HG02981 (cell line): ENCODE measurements around the gene ZBTB7C.
"Not testable (repeated sequence)": the region's sequence is repeated elsewhere in the genome, so short reads cannot be mapped to it uniquely, and the experiment has no call there.

Experiments
- ATAC-seq: cut with Tn5 transposase; IDR thresholded peaks from one replicate; pipeline ENCODE4 v1.9.1; 2021; ENCODE audit warnings: mild to moderate bottlenecking, moderate library complexity; ENCODE audit not compliant: unreplicated experiment

Gene ZBTB7C

GRCh38 chr18:48408727-48409590 lies at the start of gene ZBTB7C:
ZBTB7C (minus strand) TSS chr18:48409383.
- ATAC-seq, result no peak

- ATAC-seq, result no peak
These were observed 47.7 kb upstream of the ZBTB7C start for GRCh38 chr18:48456838-48457237.

- no peak for ATAC-seq
These were observed 46.6 kb upstream of the ZBTB7C start for GRCh38 chr18:48455555-48456478.

- no peak for ATAC-seq
These were observed 45.1 kb upstream of the ZBTB7C start for GRCh38 chr18:48454261-48454757.

GRCh38 chr18:48453330-48454066 lies 44.3 kb upstream of the ZBTB7C start:
- ATAC-seq, result no peak

GRCh38 chr18:48452861-48453323 lies 43.7 kb upstream of the ZBTB7C start:
- no peak for ATAC-seq

- no peak for ATAC-seq
These were observed 41.5 kb upstream of the ZBTB7C start for GRCh38 chr18:48450685-48451084.

- ATAC-seq, result peak; percentile 74
These were observed 37.5 kb upstream of the ZBTB7C start for GRCh38 chr18:48446582-48447225.

GRCh38 chr18:48445540-48445939 lies 36.4 kb upstream of the ZBTB7C start:
- peak; percentile 66 for ATAC-seq

GRCh38 chr18:48442761-48443160 lies 33.6 kb upstream of the ZBTB7C start:
- no peak for ATAC-seq

- no peak for ATAC-seq
These were observed 32.3 kb upstream of the ZBTB7C start for GRCh38 chr18:48441405-48441881.

GRCh38 chr18:48440924-48441323 lies 31.7 kb upstream of the ZBTB7C start:
- ATAC-seq, result no peak

GRCh38 chr18:48436907-48437306 lies 27.7 kb upstream of the ZBTB7C start:
- no peak for ATAC-seq

- not testable (repeated sequence) for ATAC-seq
These were observed 25.2 kb upstream of the ZBTB7C start for GRCh38 chr18:48434382-48434781.

GRCh38 chr18:48433541-48433940 lies 24.4 kb upstream of the ZBTB7C start:
- no peak for ATAC-seq

GRCh38 chr18:48430150-48430549 lies 21.0 kb upstream of the ZBTB7C start:
- no peak for ATAC-seq

GRCh38 chr18:48428475-48429177 lies 19.4 kb upstream of the ZBTB7C start:
- ATAC-seq, result no peak

GRCh38 chr18:48422947-48423378 lies 13.8 kb upstream of the ZBTB7C start:
- no peak for ATAC-seq

GRCh38 chr18:48419277-48420022 lies 10.3 kb upstream of the ZBTB7C start:
- no peak for ATAC-seq
